HL-60 (cell line): ENCODE measurements around the gene SIPA1L3.

Experiments used
- DNase-seq, 2 experiments: peaks; one replicate each; pipeline ENCODE4 v3.0.0-alpha.2; 2010 to 2020; ENCODE audit warnings: low read depth in 1 of 2, low spot score in 1 of 2
- H3K27ac ChIP-seq: fragments of 250-450 bp; sonication (Bioruptor Pico); replicated peaks from 2 replicates; pipeline ENCODE4 v1.5.1; 2020; ENCODE audit warnings: mild to moderate bottlenecking, moderate library complexity
- H3K27me3 ChIP-seq: fragments of 250-450 bp; sonication (Bioruptor Pico); 2 replicates; pipeline ENCODE4 v1.5.1; 2021; ENCODE audit warnings: mild to moderate bottlenecking, moderate library complexity; ENCODE audit not compliant: insufficient read depth, poor library complexity, severe bottlenecking
- H3K4me3 ChIP-seq: replicated peaks from 2 replicates; pipeline ENCODE4 v1.5.1; 2011; ENCODE audit warnings: mild to moderate bottlenecking, control low read depth, low read length; ENCODE audit not compliant: insufficient read depth
- CTCF ChIP-seq: IDR thresholded peaks from one replicate; pipeline ENCODE4 v1.5.1; 2011; ENCODE audit warnings: low read length, control low read depth, inconsistent platforms; ENCODE audit not compliant: insufficient read depth
- GABPA ChIP-seq: IDR thresholded peaks from 2 replicates; pipeline ENCODE4 v1.6.1; 2012; ENCODE audit warnings: low read depth
- POLR2AphosphoS5 ChIP-seq: IDR thresholded peaks from 2 replicates; pipeline ENCODE4 v1.6.1; 2012; ENCODE audit warnings: low read depth
- SPI1 ChIP-seq: IDR thresholded peaks from 2 replicates; pipeline ENCODE4 v1.6.1; 2012; ENCODE audit warnings: low read depth, mild to moderate bottlenecking, borderline replicate concordance
- TF ChIP-seq, protein P1 (sequence below): IDR thresholded peaks from 2 replicates; pipeline ENCODE4 v1.6.1; 2012; ENCODE audit warnings: low read depth; ENCODE audit not compliant: insufficient replicate concordance

The SIPA1L3 gene

GRCh38 chr19:38122402-38123093, 215.5 kb downstream of the SIPA1L3 start:
- DNase-seq, result no peak
- Histone ChIP-seq H3K27ac (no peak overlapping the region), H3K27me3 (no peaks in the 10 kb centered on the region), H3K4me3 (no peak overlapping the region)
- TF ChIP-seq CTCF, result no peak
- TF ChIP-seq, protein P1, sequence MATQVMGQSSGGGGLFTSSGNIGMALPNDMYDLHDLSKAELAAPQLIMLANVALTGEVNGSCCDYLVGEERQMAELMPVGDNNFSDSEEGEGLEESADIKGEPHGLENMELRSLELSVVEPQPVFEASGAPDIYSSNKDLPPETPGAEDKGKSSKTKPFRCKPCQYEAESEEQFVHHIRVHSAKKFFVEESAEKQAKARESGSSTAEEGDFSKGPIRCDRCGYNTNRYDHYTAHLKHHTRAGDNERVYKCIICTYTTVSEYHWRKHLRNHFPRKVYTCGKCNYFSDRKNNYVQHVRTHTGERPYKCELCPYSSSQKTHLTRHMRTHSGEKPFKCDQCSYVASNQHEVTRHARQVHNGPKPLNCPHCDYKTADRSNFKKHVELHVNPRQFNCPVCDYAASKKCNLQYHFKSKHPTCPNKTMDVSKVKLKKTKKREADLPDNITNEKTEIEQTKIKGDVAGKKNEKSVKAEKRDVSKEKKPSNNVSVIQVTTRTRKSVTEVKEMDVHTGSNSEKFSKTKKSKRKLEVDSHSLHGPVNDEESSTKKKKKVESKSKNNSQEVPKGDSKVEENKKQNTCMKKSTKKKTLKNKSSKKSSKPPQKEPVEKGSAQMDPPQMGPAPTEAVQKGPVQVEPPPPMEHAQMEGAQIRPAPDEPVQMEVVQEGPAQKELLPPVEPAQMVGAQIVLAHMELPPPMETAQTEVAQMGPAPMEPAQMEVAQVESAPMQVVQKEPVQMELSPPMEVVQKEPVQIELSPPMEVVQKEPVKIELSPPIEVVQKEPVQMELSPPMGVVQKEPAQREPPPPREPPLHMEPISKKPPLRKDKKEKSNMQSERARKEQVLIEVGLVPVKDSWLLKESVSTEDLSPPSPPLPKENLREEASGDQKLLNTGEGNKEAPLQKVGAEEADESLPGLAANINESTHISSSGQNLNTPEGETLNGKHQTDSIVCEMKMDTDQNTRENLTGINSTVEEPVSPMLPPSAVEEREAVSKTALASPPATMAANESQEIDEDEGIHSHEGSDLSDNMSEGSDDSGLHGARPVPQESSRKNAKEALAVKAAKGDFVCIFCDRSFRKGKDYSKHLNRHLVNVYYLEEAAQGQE, result no peak
- TF ChIP-seq GABPA, result no peak
- TF ChIP-seq POLR2AphosphoS5, result no peak
- TF ChIP-seq SPI1, result no peak

DNA sequence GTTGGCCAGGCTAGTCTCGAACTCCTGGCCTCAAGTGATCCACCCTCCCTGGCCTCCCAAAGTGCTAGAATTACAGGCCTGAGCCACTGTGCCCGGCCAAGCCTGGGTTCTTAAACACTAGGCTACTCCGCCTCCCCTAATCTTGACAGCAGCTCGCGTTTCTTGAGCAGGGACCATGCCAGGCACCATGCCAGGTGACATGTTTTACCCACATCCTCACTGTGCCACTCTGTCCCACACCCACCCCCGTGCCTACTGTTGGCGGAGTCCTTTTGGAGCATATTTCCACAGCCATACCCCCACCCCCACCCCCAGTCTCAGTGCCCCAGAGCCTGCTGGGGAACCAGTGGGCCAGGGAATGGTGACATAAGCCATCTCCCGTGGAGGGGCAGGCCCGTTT, 218.2 kb downstream of the SIPA1L3 start:
- Histone ChIP-seq H3K27ac (no peak overlapping the region), H3K27me3 (no peaks in the 10 kb centered on the region)
- TF ChIP-seq SPI1, result no peak
- TF ChIP-seq GABPA, result no peak
- TF ChIP-seq, protein P1, result no peak
- TF ChIP-seq CTCF, result no peak
- no peak for TF ChIP-seq POLR2AphosphoS5

DNA sequence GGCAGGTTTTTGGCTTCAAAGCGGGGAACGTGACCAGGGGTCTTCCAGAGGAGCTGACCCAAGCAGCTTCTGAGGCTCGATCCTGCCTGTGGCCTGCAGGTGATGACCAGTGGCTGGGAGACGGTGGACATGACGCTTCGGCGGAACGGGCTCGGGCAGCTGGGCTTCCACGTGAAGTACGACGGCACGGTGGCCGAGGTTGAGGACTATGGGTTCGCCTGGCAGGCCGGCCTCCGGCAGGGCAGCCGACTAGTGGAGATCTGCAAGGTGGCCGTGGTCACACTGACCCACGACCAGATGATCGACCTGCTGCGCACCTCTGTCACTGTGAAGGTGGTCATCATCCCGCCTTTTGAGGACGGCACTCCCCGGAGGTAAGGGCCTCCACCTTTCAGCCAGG, 223.4 kb downstream of the SIPA1L3 start:
- no peak overlapping the region for H3K27ac ChIP-seq
- no peak for DNase-seq
- H3K4me3 ChIP-seq, result no peak overlapping the region
- no peaks in the 10 kb centered on the region for H3K27me3 ChIP-seq
- TF ChIP-seq, protein P1, result no peak
- TF ChIP-seq SPI1 (no peak), CTCF (no peak), POLR2AphosphoS5 (no peak), GABPA (no peak)

More for the DNA sequence above, 218.2 kb downstream of the SIPA1L3 start:
- H3K4me3 ChIP-seq, result no peak overlapping the region
- no peak for DNase-seq
